DND-41 (cell line): Measurements from ENCODE around the gene GRK1.

Experiments used
- ATAC-seq: fragments of 200-7000 bp; cut with Tn5 transposase; 3 replicates; pipeline ENCODE4 v1.9.1; 2021; ENCODE audit warnings: low read depth; ENCODE audit not compliant: insufficient read depth
- DNase-seq: peaks from one replicate; pipeline ENCODE4 v3.0.0-alpha.2; 2020
- H2AFZ ChIP-seq: 2 replicates; pipeline ENCODE4 v1.6.0; 2012; ENCODE audit warnings: low read depth, low read length
- H3K27ac ChIP-seq: 2 replicates; pipeline ENCODE4 v1.5.1; 2012; ENCODE audit warnings: low read length, inconsistent platforms
- H3K27me3 ChIP-seq: fragments of 200-600 bp; sonication (generic); 2 replicates; pipeline ENCODE4 v1.6.0; 2012; ENCODE audit warnings: low read length, mild to moderate bottlenecking, inconsistent platforms; ENCODE audit not compliant: insufficient read depth, poor library complexity
- H3K36me3 ChIP-seq: 2 replicates; pipeline ENCODE4 v1.5.1; 2012; ENCODE audit warnings: low read length, inconsistent platforms; ENCODE audit not compliant: insufficient read depth
- H3K4me1 ChIP-seq: 2 replicates; pipeline ENCODE4 v1.5.1; 2012; ENCODE audit warnings: mild to moderate bottlenecking, low read length; ENCODE audit not compliant: insufficient read depth
- H3K4me2 ChIP-seq: 2 replicates; pipeline ENCODE4 v1.6.0; 2012; ENCODE audit warnings: mild to moderate bottlenecking, moderate library complexity, low read length, inconsistent platforms; ENCODE audit not compliant: insufficient read depth
- H3K4me3 ChIP-seq, 2 experiments: fragments of 200-600 bp in 1 of 2; shearing (Covaris generic) in 1 of 2; 2 replicates each; pipeline ENCODE4 v1.5.1; 2012 to 2016; ENCODE audit warnings: inconsistent platforms in 2 of 2, low read length in 2 of 2, mild to moderate bottlenecking in 2 of 2, low read depth in 1 of 2, moderate library complexity in 1 of 2
- H3K79me2 ChIP-seq: 2 replicates; pipeline ENCODE4 v1.6.0; 2012; ENCODE audit warnings: low read length, inconsistent platforms; ENCODE audit not compliant: insufficient read depth
- H3K9ac ChIP-seq: 2 replicates; pipeline ENCODE4 v1.6.0; 2012; ENCODE audit warnings: low read depth, mild to moderate bottlenecking, inconsistent platforms, low read length, moderate library complexity
- H3K9me3 ChIP-seq: 2 replicates; pipeline ENCODE4 v1.5.1; 2012; ENCODE audit warnings: low read length, moderate library complexity, mild to moderate bottlenecking, inconsistent platforms; ENCODE audit not compliant: insufficient read depth, severe bottlenecking
- H4K20me1 ChIP-seq: 2 replicates; pipeline ENCODE4 v1.6.0; 2012; ENCODE audit warnings: low read length; ENCODE audit not compliant: insufficient read depth
- CTCF ChIP-seq: IDR thresholded peaks from 2 replicates; pipeline ENCODE4 v1.5.1; 2012; ENCODE audit warnings: borderline replicate concordance, low read length, moderate library complexity, mild to moderate bottlenecking; ENCODE audit not compliant: poor library complexity, severe bottlenecking; ENCODE audit errors: extremely low read depth
- EZH2 ChIP-seq: IDR thresholded peaks from 3 replicates; pipeline ENCODE4 v1.6.1; 2012; ENCODE audit warnings: borderline replicate concordance, low read depth, mild to moderate bottlenecking, moderate library complexity, low read length, inconsistent platforms; ENCODE audit not compliant: severe bottlenecking

GRK1 gene

GRCh38 chr13:113637262-113638160 lies 29.5 kb upstream of the GRK1 start:
- H3K9ac ChIP-seq: no peak overlapping the region
- TF ChIP-seq EZH2: no peak
- TF ChIP-seq CTCF: no peak
- H3K79me2 ChIP-seq: no peaks in the 10 kb centered on the region
- H3K27ac ChIP-seq: no peak overlapping the region
- H3K4me1 ChIP-seq: no peaks in the 10 kb centered on the region
- H3K36me3 ChIP-seq: peaks cover 95% of the 10 kb centered on the region
- H2AFZ ChIP-seq: no peak overlapping the region
- DNase-seq (no peak), ATAC-seq (no peak)
- no peak overlapping the region for H3K4me3 ChIP-seq
- peaks cover 54% of the 10 kb centered on the region for H4K20me1 ChIP-seq
- H3K27me3 ChIP-seq: no peaks in the 10 kb centered on the region
- H3K4me2 ChIP-seq: no peak overlapping the region
- no peaks in the 10 kb centered on the region for H3K9me3 ChIP-seq

- no peaks in the 10 kb centered on the region for H3K9me3 ChIP-seq
- no peak overlapping the region for H3K4me3 ChIP-seq
- H3K27ac ChIP-seq: no peak overlapping the region
- peaks cover 89% of the 10 kb centered on the region for H3K36me3 ChIP-seq
- ATAC-seq (no peak), DNase-seq (no peak)
- H4K20me1 ChIP-seq: peaks cover 48% of the 10 kb centered on the region
- H3K79me2 ChIP-seq: no peaks in the 10 kb centered on the region
- no peaks in the 10 kb centered on the region for H3K4me1 ChIP-seq
- TF ChIP-seq CTCF (no peak), EZH2 (no peak)
- no peak overlapping the region for H3K4me2 ChIP-seq
- no peaks in the 10 kb centered on the region for H3K27me3 ChIP-seq
- no peak overlapping the region for H2AFZ ChIP-seq
- no peak overlapping the region for H3K9ac ChIP-seq
Observed at GRCh38 chr13:113638173-113638746, 28.8 kb upstream of the GRK1 start.

GRCh38 chr13:113638806-113639205 lies 28.2 kb upstream of the GRK1 start:
- no peaks in the 10 kb centered on the region for H3K9me3 ChIP-seq
- H3K4me3 ChIP-seq: no peak overlapping the region
- no peak overlapping the region for H2AFZ ChIP-seq
- H3K27me3 ChIP-seq: no peaks in the 10 kb centered on the region
- no peak overlapping the region for H3K27ac ChIP-seq
- no peak for DNase-seq
- peaks cover 44% of the 10 kb centered on the region for H4K20me1 ChIP-seq
- no peak for ATAC-seq
- no peaks in the 10 kb centered on the region for H3K4me1 ChIP-seq
- H3K4me2 ChIP-seq: no peak overlapping the region
- no peak overlapping the region for H3K9ac ChIP-seq
- no peaks in the 10 kb centered on the region for H3K79me2 ChIP-seq
- peaks cover 84% of the 10 kb centered on the region for H3K36me3 ChIP-seq
- no peak for TF ChIP-seq EZH2
- TF ChIP-seq CTCF: no peak
